Muscle of back (tissue), 11 donors: ENCODE measurements around the gene CADM2. TPM values are rescaled to one million over a fixed set of nuclear protein-coding genes. Genes with fewer than 3 reads are reported as not detected.

Experiments
- DNase-seq, 3 donors: peaks; one replicate each; pipeline versions ENCODE4 v3.0.0 to v3.0.0-alpha.2; 2013
- polyA plus RNA-seq, 10 donors: library from polyadenylated mRNA; unstranded; fragments of 120-200 nt; gene quantifications; one replicate each; pipeline ENCODE4 v1.2.1, GENCODE V29; 2013; ENCODE audit not compliant: insufficient read length in 10 of 10

The CADM2 gene
- polyA plus RNA-seq, 10 donors = 3.9 to 12.4 (median 6.0) TPM

GRCh38 chr3:85185495-85185894, 226.7 kb downstream of the CADM2 start:
- no peak for DNase-seq

- no peak for DNase-seq
These were observed 230.9 kb downstream of the CADM2 start for GRCh38 chr3:85189731-85190130.

GRCh38 chr3:85193565-85193964, 234.8 kb downstream of the CADM2 start:
- DNase-seq = no peak

GRCh38 chr3:85208650-85209049, 249.9 kb downstream of the CADM2 start:
- DNase-seq = no peak

GRCh38 chr3:85210540-85210939, 251.8 kb downstream of the CADM2 start:
- no peak for DNase-seq

- DNase-seq = no peak
These were observed 270.2 kb downstream of the CADM2 start for GRCh38 chr3:85228966-85229365.

GRCh38 chr3:85244091-85244490, 285.3 kb downstream of the CADM2 start:
- no peak for DNase-seq

- DNase-seq = no peak
These were observed 285.7 kb downstream of the CADM2 start for GRCh38 chr3:85244519-85244918.

GRCh38 chr3:85251766-85252165, 293.0 kb downstream of the CADM2 start:
- DNase-seq = no peak

GRCh38 chr3:85252686-85253085, 293.9 kb downstream of the CADM2 start:
- DNase-seq = no peak

GRCh38 chr3:85254738-85255137, 295.9 kb downstream of the CADM2 start:
- peak in 1 of 3 donors; percentile 29 for DNase-seq

GRCh38 chr3:85255949-85256348, 297.2 kb downstream of the CADM2 start:
- peak in 1 of 3 donors; percentile 2 for DNase-seq

- no peak for DNase-seq
These were observed 299.5 kb downstream of the CADM2 start for GRCh38 chr3:85258326-85258725.

- no peak for DNase-seq
These were observed 300.0 kb downstream of the CADM2 start for GRCh38 chr3:85258819-85259218.

GRCh38 chr3:85259748-85260147, 301.0 kb downstream of the CADM2 start:
- no peak for DNase-seq

- DNase-seq = no peak
These were observed 305.6 kb downstream of the CADM2 start for GRCh38 chr3:85264381-85264780.

- no peak for DNase-seq
These were observed 311.7 kb downstream of the CADM2 start for GRCh38 chr3:85270488-85270887.

- DNase-seq = no peak
These were observed 313.1 kb downstream of the CADM2 start for GRCh38 chr3:85271911-85272310.

- no peak for DNase-seq
These were observed 329.5 kb downstream of the CADM2 start for GRCh38 chr3:85288257-85288656.

- peak in 1 of 3 donors; percentile 5 for DNase-seq
These were observed 338.5 kb downstream of the CADM2 start for GRCh38 chr3:85297291-85297690.

- no peak for DNase-seq
These were observed 339.2 kb downstream of the CADM2 start for GRCh38 chr3:85298032-85298431.

- no peak for DNase-seq
These were observed 344.4 kb downstream of the CADM2 start for GRCh38 chr3:85303156-85303555.

GRCh38 chr3:85304360-85304964, 345.7 kb downstream of the CADM2 start:
- no peak for DNase-seq

- DNase-seq = no peak
These were observed 353.5 kb downstream of the CADM2 start for GRCh38 chr3:85312331-85312730.
